H1 (cell line): ENCODE results near the gene PILRB. TPM values are rescaled to one million over a fixed set of nuclear protein-coding genes. Genes with fewer than 3 reads are reported as not detected.
"Not testable (repeated sequence)": the region's sequence is repeated elsewhere in the genome, so short reads cannot be mapped to it uniquely, and the experiment has no call there.

Experiments
- CTCF ChIA-PET: fragments of 300-600 bp; sonication (Branson Sonifier 250); formaldehyde crosslinking; loops from one replicate; lab custom pipeline; 2021; ENCODE audit not compliant: partially characterized antibody; lab: Charles Lee
- POLR2A ChIA-PET: fragments of 300-600 bp; sonication (Branson Sonifier 250); formaldehyde crosslinking; loops from one replicate; lab custom pipeline; 2021; ENCODE audit warnings: inconsistent platforms; ENCODE audit not compliant: partially characterized antibody; lab: Charles Lee
- DNase-seq, 2 experiments: peaks; one replicate each; pipeline versions ENCODE4 v3.0.0 to v3.0.0-alpha.2; 2010 to 2022; ENCODE audit warnings: low spot score in 2 of 2, low read depth in 1 of 2, mixed read lengths in 1 of 2
- FAIRE-seq: peaks from 2 replicates; lab custom pipeline; 2011; peaks lifted over from hg19 to GRCh38; lab: Jason Lieb, UNC
- H2AFZ ChIP-seq: 2 replicates; pipeline ENCODE4 v1.8.1; 2012; ENCODE audit warnings: low read length, inconsistent platforms
- H2AK5ac ChIP-seq: 2 replicates; pipeline ENCODE4 v1.6.1; 2013; ENCODE audit warnings: low read depth, low read length
- H2BK120ac ChIP-seq: replicated peaks from 2 replicates; pipeline ENCODE3; 2013; ENCODE audit warnings: low read depth, low read length, inconsistent platforms
- H2BK12ac ChIP-seq: 2 replicates; pipeline ENCODE4 v1.6.1; 2013; ENCODE audit warnings: low read depth, low read length
- H2BK15ac ChIP-seq: 2 replicates; pipeline ENCODE4 v1.6.1; 2013; ENCODE audit warnings: low read length
- H2BK20ac ChIP-seq: 2 replicates; pipeline ENCODE4 v1.6.1; 2013; ENCODE audit warnings: low read length
- H2BK5ac ChIP-seq: 2 replicates; pipeline ENCODE4 v1.6.1; 2013; ENCODE audit warnings: low read depth, low read length
- H3K14ac ChIP-seq: 2 replicates; pipeline ENCODE4 v1.6.1; 2013; ENCODE audit warnings: inconsistent platforms; ENCODE audit not compliant: insufficient read length
- H3K18ac ChIP-seq: 2 replicates; pipeline ENCODE4 v1.6.1; 2013; ENCODE audit warnings: low read length; ENCODE audit errors: extremely low read depth
- H3K23ac ChIP-seq: 2 replicates; pipeline ENCODE4 v1.6.1; 2013; ENCODE audit warnings: inconsistent platforms; ENCODE audit not compliant: insufficient read length
- H3K23me2 ChIP-seq: 2 replicates; pipeline ENCODE4 v1.6.1; 2013; ENCODE audit warnings: low read depth, low read length
- H3K27ac ChIP-seq: 2 replicates; pipeline ENCODE4 v1.6.1; 2011; ENCODE audit warnings: low read depth, low read length, inconsistent platforms
- H3K27me3 ChIP-seq, 4 experiments: replicated peaks in 1 of 4; 1 replicate in 1 of 4; 2 replicates in 3 of 4; pipeline versions ENCODE4 v1.6.1 to v1.8.1; 2011 to 2013; ENCODE audit warnings: low read length in 3 of 4, mild to moderate bottlenecking in 3 of 4, inconsistent platforms in 2 of 4, mixed read lengths in 2 of 4, moderate library complexity in 1 of 4; ENCODE audit not compliant: control insufficient read depth in 3 of 4, insufficient read depth in 3 of 4; ENCODE audit errors: extremely low read depth in 1 of 4
- H3K36me3 ChIP-seq, 4 experiments: 2 replicates each; pipeline versions ENCODE4 v1.6.1 to v1.8.1; 2011 to 2013; ENCODE audit warnings: mild to moderate bottlenecking in 4 of 4, low read length in 3 of 4, moderate library complexity in 2 of 4, control low read depth in 1 of 4, inconsistent platforms in 1 of 4; ENCODE audit not compliant: insufficient read depth in 4 of 4, control insufficient read depth in 2 of 4
- H3K4ac ChIP-seq: replicated peaks from 2 replicates; pipeline ENCODE3; 2013; ENCODE audit warnings: low read length, low read depth, mixed read lengths, inconsistent platforms; ENCODE audit not compliant: insufficient read length
- H3K4me1 ChIP-seq, 4 experiments: replicated peaks in 1 of 4; 1 replicate in 1 of 4; 2 replicates in 3 of 4; pipeline versions ENCODE4 v1.6.1 to v1.8.1; 2011 to 2013; ENCODE audit warnings: low read length in 3 of 4, inconsistent platforms in 2 of 4, mixed read lengths in 1 of 4; ENCODE audit not compliant: insufficient read depth in 4 of 4, control insufficient read depth in 3 of 4
- H3K4me2 ChIP-seq, 2 experiments: 2 replicates each; pipeline versions ENCODE4 v1.6.1 to v1.8.1; 2011 to 2013; ENCODE audit warnings: low read depth in 2 of 2, low read length in 2 of 2, control low read depth in 1 of 2, inconsistent platforms in 1 of 2, mild to moderate bottlenecking in 1 of 2; ENCODE audit not compliant: insufficient read depth in 1 of 2
- H3K4me3 ChIP-seq, 4 experiments: fragments of 200-600, 300-600 bp in 1 of 4; sonication (generic), shearing (Covaris generic), sonication (Bioruptor Twin) in 1 of 4; 2 replicates each; pipeline versions ENCODE4 v1.5.1 to v1.8.1; 2011 to 2016; ENCODE audit warnings: low read length in 4 of 4, low read depth in 3 of 4, control low read depth in 2 of 4, inconsistent platforms in 2 of 4, mild to moderate bottlenecking in 2 of 4, mixed read lengths in 1 of 4, moderate library complexity in 1 of 4; ENCODE audit not compliant: insufficient read depth in 2 of 4; ENCODE audit errors: extremely low read depth in 1 of 4
- H3K56ac ChIP-seq: replicated peaks from 2 replicates; pipeline ENCODE3; 2013; ENCODE audit warnings: low read depth, mild to moderate bottlenecking, mixed read lengths, low read length, inconsistent platforms; ENCODE audit not compliant: insufficient read length
- H3K79me1 ChIP-seq: 2 replicates; pipeline ENCODE4 v1.6.1; 2013; ENCODE audit warnings: low read depth, low read length, control low read depth
- H3K79me2 ChIP-seq, 2 experiments: 2 replicates each; pipeline versions ENCODE4 v1.6.1 to v1.8.1; 2012 to 2013; ENCODE audit warnings: low read length in 2 of 2, mild to moderate bottlenecking in 2 of 2, inconsistent platforms in 1 of 2; ENCODE audit not compliant: insufficient read depth in 2 of 2, control insufficient read depth in 1 of 2
- H3K9ac ChIP-seq, 4 experiments: replicated peaks in 1 of 4; 1 replicate in 1 of 4; 2 replicates in 3 of 4; pipeline versions ENCODE4 v1.6.1 to v1.8.1; 2011 to 2013; ENCODE audit warnings: low read depth in 3 of 4, low read length in 3 of 4, control low read depth in 2 of 4, mild to moderate bottlenecking in 2 of 4, moderate library complexity in 2 of 4, inconsistent platforms in 1 of 4; ENCODE audit errors: extremely low read depth in 1 of 4
- H3K9me3 ChIP-seq, 2 experiments: 2 replicates each; pipeline versions ENCODE4 v1.6.1 to v1.8.1; 2012 to 2013; ENCODE audit warnings: mild to moderate bottlenecking in 2 of 2, moderate library complexity in 2 of 2, control low read depth in 1 of 2, inconsistent platforms in 1 of 2, low read depth in 1 of 2, low read length in 1 of 2, mixed read lengths in 1 of 2; ENCODE audit not compliant: insufficient read depth in 2 of 2
- H4K20me1 ChIP-seq, 2 experiments: replicated peaks in 1 of 2; 2 replicates each; pipeline versions ENCODE3 to v1.8.1; 2011 to 2013; ENCODE audit warnings: inconsistent platforms in 2 of 2, low read length in 2 of 2, mild to moderate bottlenecking in 1 of 2; ENCODE audit not compliant: insufficient read depth in 2 of 2, control insufficient read depth in 1 of 2
- H4K5ac ChIP-seq: 2 replicates; pipeline ENCODE4 v1.6.1; 2013; ENCODE audit warnings: low read length, low read depth, mixed read lengths, inconsistent platforms; ENCODE audit not compliant: insufficient read length
- H4K8ac ChIP-seq: 2 replicates; pipeline ENCODE4 v1.8.0; 2013; ENCODE audit warnings: mild to moderate bottlenecking, moderate library complexity, low read length, inconsistent platforms; ENCODE audit not compliant: insufficient read depth; ENCODE audit errors: extremely low read depth
- H4K91ac ChIP-seq: replicated peaks from 2 replicates; pipeline ENCODE3; 2013; ENCODE audit warnings: low read length, mixed read lengths, inconsistent platforms; ENCODE audit not compliant: insufficient read length
- KDM4A ChIP-seq: IDR thresholded peaks from one replicate; pipeline ENCODE4 v1.7.1; 2012; ENCODE audit warnings: low read depth, mild to moderate bottlenecking, moderate library complexity, low read length, inconsistent platforms; ENCODE audit not compliant: severe bottlenecking
- SP1 ChIP-seq: IDR thresholded peaks from 2 replicates; pipeline ENCODE4 v1.6.1; 2011; ENCODE audit warnings: low read depth, low read length
- TAF1 ChIP-seq: IDR thresholded peaks from 2 replicates; pipeline ENCODE4 v1.6.1; 2011; ENCODE audit warnings: mild to moderate bottlenecking, low read depth, low read length
- TBP ChIP-seq: IDR thresholded peaks from 2 replicates; pipeline ENCODE4 v1.6.1; 2011; ENCODE audit warnings: low read depth, low read length, improper control_type of control experiment
- WGBS, 2 experiments: shearing (Covaris generic) in 1 of 2; methylation state at CpG; one replicate each; pipeline versions ENCODE4 v1.1.6 to v1.1.7; 2013 to 2015; ENCODE audit warnings: low lambda C conversion rate in 2 of 2, mixed read lengths in 2 of 2, inconsistent platforms in 1 of 2, low coverage in 1 of 2, missing lambda C conversion rate in 1 of 2; ENCODE audit not compliant: insufficient replicate concordance in 2 of 2, insufficient coverage in 1 of 2, insufficient read length in 1 of 2; ENCODE audit errors: extremely low coverage in 1 of 2, missing lambda C conversion rate in 1 of 2; 5-methylcytosine and 5-hydroxymethylcytosine counted together
- polyA plus RNA-seq, 7 experiments: library from polyadenylated mRNA; depleted of rRNA in 3 of 7; stranded (reverse) in 5 of 7; unstranded in 2 of 7; fragments of >200 nt in 5 of 7; fragments of 200-250 nt in 2 of 7; gene quantifications; 1 replicate in 5 of 7; 2 replicates in 1 of 7; 4 replicates in 1 of 7; pipeline versions ENCODE4 v1.2.1 to v1.2.3, GENCODE V29; 2011 to 2013; ENCODE audit warnings: missing spikeins in 2 of 7, mixed read lengths in 2 of 7
- total RNA-seq: library from RNA; stranded (reverse); fragmentation: NEBNext Ultra II Directional; extraction: Animal tissue kit (Norgen Biotek cat#: 25700); gene quantifications from 2 replicates; pipeline ENCODE4 v1.2.1, GENCODE V29; 2021

The PILRB gene
- total and polyA plus RNA-seq, 2 of the 8 experiments (the other 6 are each of a cell fraction or from before 2014, with no cell fraction given), result 32.2 to 49.9 TPM

DNA sequence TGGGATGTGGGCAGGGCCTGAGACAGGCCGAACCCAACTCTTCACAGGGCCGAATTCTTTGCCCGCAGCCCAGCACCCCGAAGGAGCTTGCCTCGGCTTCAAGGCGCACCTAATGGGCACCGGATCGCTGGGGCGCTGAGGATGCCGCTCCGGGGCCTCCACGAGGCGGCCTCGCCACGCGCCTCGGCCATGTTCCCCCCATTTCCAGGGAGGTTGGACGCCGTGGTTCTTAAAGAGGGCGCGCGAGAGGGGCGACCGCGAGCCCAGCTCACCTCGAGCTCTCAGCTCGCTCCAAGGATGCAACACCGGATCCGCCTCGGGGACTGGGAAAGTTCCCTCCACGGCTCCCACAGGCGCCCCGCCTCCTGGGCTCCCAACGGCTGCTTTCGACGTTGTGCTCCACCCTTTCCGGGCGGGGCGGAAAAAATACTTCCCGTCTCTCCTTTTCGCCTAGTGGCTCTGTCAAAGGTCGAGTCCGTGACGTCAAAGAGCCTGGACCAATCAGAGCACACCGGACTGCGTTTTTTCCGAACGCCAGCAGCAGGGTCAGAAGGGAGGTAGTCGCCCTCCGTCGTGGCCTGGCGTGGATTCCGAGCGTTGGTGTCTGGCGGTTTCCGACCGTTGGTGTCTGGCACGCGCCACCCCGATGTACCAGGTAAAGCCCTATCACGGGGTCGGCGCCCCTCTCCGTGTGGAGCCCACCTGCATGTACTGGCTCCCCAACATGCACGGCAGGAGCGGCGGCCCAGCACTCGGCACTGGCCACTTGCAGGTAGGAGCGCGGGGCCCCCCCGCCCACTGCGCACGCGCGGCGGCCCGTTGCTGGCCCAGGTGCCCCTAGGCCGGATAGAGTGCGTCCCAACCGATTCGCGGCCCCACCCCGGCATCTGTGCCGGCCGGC, 22.1 kb upstream of the PILRB start (continued):
- TF ChIP-seq SP1, result peak; percentile 48; the same call in 1 of the 2 replicates
- peak; percentile 47 for TF ChIP-seq KDM4A
- TF ChIP-seq TAF1, result peak; percentile 85
- peak; percentile 58; the same call in 1 of the 2 replicates for TF ChIP-seq TBP

DNA sequence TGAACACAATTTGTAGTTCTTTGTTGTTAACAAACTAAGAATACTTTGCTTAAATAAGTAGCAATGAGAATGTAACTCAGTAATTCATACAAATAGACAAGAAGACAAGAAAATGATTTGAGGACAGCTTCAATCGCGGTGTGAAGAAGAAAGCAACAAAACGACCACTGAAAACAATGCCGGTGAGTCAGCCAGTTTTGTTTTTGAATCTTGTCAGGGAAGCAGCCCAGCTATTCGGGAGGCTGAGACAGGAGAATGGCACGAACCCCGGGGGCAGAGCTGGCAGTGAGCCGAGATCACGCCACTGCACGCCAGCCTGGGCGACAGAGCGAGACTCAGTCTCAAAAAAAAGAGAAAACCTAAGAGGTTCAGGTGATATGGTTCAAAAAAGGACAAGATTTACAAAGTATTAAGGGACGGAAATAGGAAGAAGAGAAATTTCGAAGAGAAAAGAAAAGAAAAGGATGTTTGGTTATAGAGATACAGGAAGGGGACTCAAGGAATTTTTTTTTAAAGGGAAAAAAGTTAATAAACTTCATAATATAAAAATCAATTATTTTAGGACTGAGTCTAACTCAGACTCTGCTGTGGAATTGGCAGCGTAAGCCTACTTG, 19.7 kb upstream of the PILRB start:
- H4K8ac ChIP-seq, FAIRE-seq, H3K4me3 ChIP-seq, H3K4me2 ChIP-seq, H3K23me2 ChIP-seq, H4K91ac ChIP-seq, H3K79me1 ChIP-seq, POLR2A ChIA-PET, H3K18ac ChIP-seq, H2BK120ac ChIP-seq, H2BK15ac ChIP-seq, H3K27me3 ChIP-seq, H2AFZ ChIP-seq, H2BK12ac ChIP-seq, H3K4ac ChIP-seq, H3K56ac ChIP-seq, H2BK20ac ChIP-seq, H3K9ac ChIP-seq, H2BK5ac ChIP-seq, DNase-seq, H2AK5ac ChIP-seq, H3K27ac ChIP-seq, H3K23ac ChIP-seq, H3K14ac ChIP-seq, H4K5ac ChIP-seq, H3K4me1 ChIP-seq, H3K9me3 ChIP-seq, H4K20me1 ChIP-seq: not testable (repeated sequence)
- CTCF ChIA-PET, result interaction anchor here (0.6 kb wide), 1 partner anchor 27 kb away, joined by 3 read pairs; no protein-coding TSS in a partner anchor
- Histone ChIP-seq H3K36me3 (peaks cover 0 to 18% (median 5%) of the 10 kb centered on the region in 4 experiments; a peak in 5 of 8 replicates), H3K79me2 (peaks cover 0 to 12% of the 10 kb centered on the region in 2 experiments; a peak in 2 of 4 replicates)
- 95% methylated on average over 15 of the region's 15 CpGs; no CpG with 5 or more reads in 1 of the 2 experiments for WGBS, 2 experiments
